Measurements from ENCODE around the gene CHRM4.

DNA sequence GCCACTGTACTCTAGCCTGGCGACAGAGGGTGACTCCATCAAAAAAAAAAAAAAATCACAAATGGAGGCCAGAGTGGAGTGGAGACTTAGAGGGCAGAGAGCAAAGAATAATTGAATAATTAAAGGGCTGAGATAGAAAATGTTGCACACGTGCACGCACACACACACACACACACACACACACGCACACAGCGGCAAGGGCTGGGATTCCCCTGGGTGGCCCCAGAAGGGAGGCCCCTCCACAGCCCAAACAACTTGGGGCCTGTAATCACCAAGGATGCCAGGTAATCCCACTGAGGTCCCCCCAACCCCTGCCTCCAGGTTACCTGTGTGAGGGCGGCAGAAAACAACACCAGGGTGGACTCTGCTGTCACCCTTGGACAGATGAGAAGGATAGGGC lies 56.3 kb downstream of the CHRM4 start:
- TF ChIP-seq, protein P1, sequence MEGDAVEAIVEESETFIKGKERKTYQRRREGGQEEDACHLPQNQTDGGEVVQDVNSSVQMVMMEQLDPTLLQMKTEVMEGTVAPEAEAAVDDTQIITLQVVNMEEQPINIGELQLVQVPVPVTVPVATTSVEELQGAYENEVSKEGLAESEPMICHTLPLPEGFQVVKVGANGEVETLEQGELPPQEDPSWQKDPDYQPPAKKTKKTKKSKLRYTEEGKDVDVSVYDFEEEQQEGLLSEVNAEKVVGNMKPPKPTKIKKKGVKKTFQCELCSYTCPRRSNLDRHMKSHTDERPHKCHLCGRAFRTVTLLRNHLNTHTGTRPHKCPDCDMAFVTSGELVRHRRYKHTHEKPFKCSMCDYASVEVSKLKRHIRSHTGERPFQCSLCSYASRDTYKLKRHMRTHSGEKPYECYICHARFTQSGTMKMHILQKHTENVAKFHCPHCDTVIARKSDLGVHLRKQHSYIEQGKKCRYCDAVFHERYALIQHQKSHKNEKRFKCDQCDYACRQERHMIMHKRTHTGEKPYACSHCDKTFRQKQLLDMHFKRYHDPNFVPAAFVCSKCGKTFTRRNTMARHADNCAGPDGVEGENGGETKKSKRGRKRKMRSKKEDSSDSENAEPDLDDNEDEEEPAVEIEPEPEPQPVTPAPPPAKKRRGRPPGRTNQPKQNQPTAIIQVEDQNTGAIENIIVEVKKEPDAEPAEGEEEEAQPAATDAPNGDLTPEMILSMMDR (IDR thresholded peaks at IDR 0.05): no peak
- TF ChIP-seq POLR2A (IDR thresholded peaks at IDR 0.05): no peak
